HG02884 (cell line): ENCODE data around the gene ANKRD13D.

Experiments used
- ATAC-seq: cut with Tn5 transposase; IDR thresholded peaks from one replicate; pipeline ENCODE4 v1.9.1; 2021; ENCODE audit warnings: mild to moderate bottlenecking, moderate library complexity; ENCODE audit not compliant: unreplicated experiment

ANKRD13D gene

GRCh38 chr11:67261946-67262681 lies 27.0 kb upstream of the ANKRD13D start:
- ATAC-seq: no peak

GRCh38 chr11:67262731-67263675 lies 26.1 kb upstream of the ANKRD13D start:
- no peak for ATAC-seq

GRCh38 chr11:67264260-67264659 lies 24.8 kb upstream of the ANKRD13D start:
- no peak for ATAC-seq

GRCh38 chr11:67264877-67265632 lies 24.0 kb upstream of the ANKRD13D start:
- ATAC-seq: no peak

GRCh38 chr11:67265633-67266448 lies 23.3 kb upstream of the ANKRD13D start:
- ATAC-seq: no peak

GRCh38 chr11:67266449-67267187 lies 22.5 kb upstream of the ANKRD13D start, which contains the start of gene GRK2:
Gene GRK2, plus strand, starts transcription at chr11:67266473. Its CDS starts 227 bp downstream, at chr11:67266700.
- ATAC-seq: no peak

GRCh38 chr11:67267188-67268080 lies 21.7 kb upstream of the ANKRD13D start:
- no peak for ATAC-seq

- no peak for ATAC-seq
These were observed 20.8 kb upstream of the ANKRD13D start for GRCh38 chr11:67268081-67268961.

- ATAC-seq: no peak
These were observed 20.2 kb upstream of the ANKRD13D start for GRCh38 chr11:67268962-67269268.

- no peak for ATAC-seq
These were observed 19.5 kb upstream of the ANKRD13D start for GRCh38 chr11:67269401-67270255.

- no peak for ATAC-seq
These were observed 18.6 kb upstream of the ANKRD13D start for GRCh38 chr11:67270256-67271204.

- ATAC-seq: no peak
These were observed 17.9 kb upstream of the ANKRD13D start for GRCh38 chr11:67271205-67271540.

- ATAC-seq: no peak
These were observed 17.4 kb upstream of the ANKRD13D start for GRCh38 chr11:67271541-67272284.

GRCh38 chr11:67272327-67273259 lies 16.5 kb upstream of the ANKRD13D start:
- no peak for ATAC-seq
